T-helper 2 cell treated with Interferon-gamma antibody and Interleukin-4, amounts not matched to agents 100 ng/mL and 5 ng/mL, for 36 hours (primary cell): ENCODE results near the gene RBM26. TPM values are rescaled to one million over a fixed set of nuclear protein-coding genes. Genes with fewer than 3 reads are reported as not detected.

Experiments
- intact Hi-C: fragments of 100-400 bp; cut with micrococcal nuclease; formaldehyde crosslinking; loops from one replicate; pipeline ENCODE4 v1.15.1; 2023
- total RNA-seq: library from RNA; stranded (reverse); gene quantifications from 2 replicates; pipeline ENCODE4 v1.2.3, GENCODE V29; 2022

The RBM26 gene
- total RNA-seq, 1 donor from 2014 or later: 75.0 TPM

- intact Hi-C loops: loop anchor here (1.0 to 5.0 kb wide), 5 partner anchors 13 to 736 kb away; partner anchors contain the start of genes NDFIP2, OBI1 and RBM26
These were observed 13.0 kb downstream of the RBM26 start for GRCh38 chr13:79392882-79393563.

GRCh38 chr13:79389026-79389425 lies 17.0 kb downstream of the RBM26 start:
- intact Hi-C loops: no loop called here

GRCh38 chr13:79387853-79388252 lies 18.2 kb downstream of the RBM26 start:
- intact Hi-C loops: no loop called here

GRCh38 chr13:79386125-79386826 lies 19.8 kb downstream of the RBM26 start:
- intact Hi-C loops: no loop called here

GRCh38 chr13:79385694-79386093 lies 20.4 kb downstream of the RBM26 start:
- intact Hi-C loops: no loop called here

- intact Hi-C loops: loop anchor here (5.0 kb wide), 1 partner anchor 37 kb away; no protein-coding TSS in a partner anchor
These were observed 21.9 kb downstream of the RBM26 start for GRCh38 chr13:79384022-79384610.

GRCh38 chr13:79382545-79383275 lies 23.3 kb downstream of the RBM26 start:
- intact Hi-C loops: loop anchor here (1.0 to 5.0 kb wide), 2 partner anchors 9 to 35 kb away; no protein-coding TSS in a partner anchor

- intact Hi-C loops: loop anchor here (5.0 kb wide), 1 partner anchor 34 kb away; no protein-coding TSS in a partner anchor
These were observed 25.1 kb downstream of the RBM26 start for GRCh38 chr13:79380997-79381396.

- intact Hi-C loops: no loop called here
These were observed 26.8 kb downstream of the RBM26 start for GRCh38 chr13:79379274-79379673.

- intact Hi-C loops: no loop called here
These were observed 29.2 kb downstream of the RBM26 start for GRCh38 chr13:79376843-79377242.

- intact Hi-C loops: loop anchor here (2.0 to 5.0 kb wide), 2 partner anchors 18 to 62 kb away; no protein-coding TSS in a partner anchor
These were observed 31.5 kb downstream of the RBM26 start for GRCh38 chr13:79374578-79374977.

- intact Hi-C loops: loop anchor here (2.0 to 5.0 kb wide), 2 partner anchors 19 to 62 kb away; no protein-coding TSS in a partner anchor
These were observed 32.1 kb downstream of the RBM26 start for GRCh38 chr13:79373916-79374315.

- intact Hi-C loops: no loop called here
These were observed 36.8 kb downstream of the RBM26 start for GRCh38 chr13:79369226-79369625.

- intact Hi-C loops: no loop called here
These were observed 40.1 kb downstream of the RBM26 start for GRCh38 chr13:79365981-79366380.

- intact Hi-C loops: no loop called here
These were observed 44.8 kb downstream of the RBM26 start for GRCh38 chr13:79361299-79361698.

GRCh38 chr13:79360095-79360494 lies 46.0 kb downstream of the RBM26 start:
- intact Hi-C loops: no loop called here

- intact Hi-C loops: no loop called here
These were observed 47.0 kb downstream of the RBM26 start for GRCh38 chr13:79359064-79359463.

- intact Hi-C loops: no loop called here
These were observed 51.8 kb downstream of the RBM26 start for GRCh38 chr13:79354285-79354684.

- intact Hi-C loops: no loop called here
These were observed 52.4 kb downstream of the RBM26 start for GRCh38 chr13:79353693-79354092.

GRCh38 chr13:79352107-79352506 lies 53.9 kb downstream of the RBM26 start:
- intact Hi-C loops: no loop called here

GRCh38 chr13:79349608-79350007 lies 56.4 kb downstream of the RBM26 start:
- intact Hi-C loops: loop anchor here (5.0 kb wide), 1 partner anchor 33 kb away; no protein-coding TSS in a partner anchor
